ENCODE data around the gene GABBR2. TPM values are rescaled to one million over a fixed set of nuclear protein-coding genes. Genes with fewer than 3 reads are reported as not detected.

The GABBR2 gene
- total RNA-seq, 2 experiments from 2014 or later: not detected

- CTCF ChIA-PET (ENCODE audit: unreplicated experiment): no interaction called here
- no peak for TF ChIP-seq CTCF (conservative IDR thresholded peaks at IDR 0.05; ENCODE audit: low read length)
- no peak for TF ChIP-seq EZH2phosphoT487 (IDR thresholded peaks at IDR 0.05; ENCODE audit: borderline replicate concordance, low read depth, low read length)
- no peaks in the 10 kb centered on the region for H3K9me3 ChIP-seq (ENCODE audit: low read length)
- no peak overlapping the region for H2AFZ ChIP-seq (ENCODE audit: low read length)
- H3K79me2 ChIP-seq (ENCODE audit: insufficient read depth, low read depth, low read length): no peaks in the 10 kb centered on the region
- intact Hi-C loops (cut with micrococcal nuclease; ENCODE audit: unreplicated experiment): no loop called here
- no TSS peak for BruUV-seq (replicated peaks)
- H3K4me3 ChIP-seq (ENCODE audit: low read depth, low read length, poor library complexity, severe bottlenecking): no peak overlapping the region
- H3K36me3 ChIP-seq (ENCODE audit: insufficient read depth, low read length): no peaks in the 10 kb centered on the region
- H3K9me2 ChIP-seq (ENCODE audit: insufficient read depth, low read length): no peaks in the 10 kb centered on the region
- no peak overlapping the region for H3K4me2 ChIP-seq (ENCODE audit: low read length)
- no peaks in the 10 kb centered on the region for H3K4me1 ChIP-seq (ENCODE audit: insufficient read depth, low read length, poor library complexity, severe bottlenecking)
- H4K20me1 ChIP-seq (ENCODE audit: insufficient read depth, low read length): no peaks in the 10 kb centered on the region
- POLR2A ChIA-PET: interaction anchor here (0.6 kb wide), 2 partner anchors 12 to 433 kb away, joined by 3 to 6 read pairs; no protein-coding TSS in a partner anchor
- no peak for DNase-seq (ENCODE audit: low spot score)
- no peak overlapping the region for H3K27ac ChIP-seq (ENCODE audit: low read depth, low read length, poor library complexity, severe bottlenecking)
Observed at GRCh38 chr9:98742325-98743280, 33.9 kb upstream of the GABBR2 start.

- Histone ChIP-seq H4K20me1 (ENCODE audit: insufficient read depth, low read length) (no peaks in the 10 kb centered on the region), H3K4me3 (ENCODE audit: low read depth, low read length, poor library complexity, severe bottlenecking) (no peak overlapping the region), H3K4me1 (ENCODE audit: insufficient read depth, low read length, poor library complexity, severe bottlenecking) (no peaks in the 10 kb centered on the region), H3K4me2 (ENCODE audit: low read length) (no peak overlapping the region), H3K79me2 (ENCODE audit: insufficient read depth, low read depth, low read length) (no peaks in the 10 kb centered on the region), H3K36me3 (ENCODE audit: insufficient read depth, low read length) (no peaks in the 10 kb centered on the region), H3K27ac (ENCODE audit: low read depth, low read length, poor library complexity, severe bottlenecking) (no peak overlapping the region), H3K9me2 (ENCODE audit: insufficient read depth, low read length) (no peaks in the 10 kb centered on the region), H2AFZ (ENCODE audit: low read length) (no peak overlapping the region), H3K9me3 (ENCODE audit: low read length) (no peaks in the 10 kb centered on the region)
- CTCF ChIA-PET (ENCODE audit: unreplicated experiment): no interaction called here
- no peak for DNase-seq (ENCODE audit: low spot score)
- POLR2A ChIA-PET: interaction anchor here (0.6 kb wide), 1 partner anchor 73 kb away, joined by 3 read pairs; no protein-coding TSS in a partner anchor
- TF ChIP-seq CTCF (conservative IDR thresholded peaks at IDR 0.05; ENCODE audit: low read length) (no peak), EZH2phosphoT487 (IDR thresholded peaks at IDR 0.05; ENCODE audit: borderline replicate concordance, low read depth, low read length) (no peak)
- intact Hi-C loops (cut with micrococcal nuclease; ENCODE audit: unreplicated experiment): no loop called here
- no TSS peak for BruUV-seq (replicated peaks)
Observed at GRCh38 chr9:98740226-98740881, 31.6 kb upstream of the GABBR2 start.
